ENCODE results near the gene RDH12.
"Not testable (repeated sequence)": the region's sequence is repeated elsewhere in the genome, so short reads cannot be mapped to it uniquely, and the experiment has no call there.

RDH12 gene

GRCh38 chr14:67704484-67705089, 2.9 kb downstream of the RDH12 start:
- peak in 15 of 51 donors; percentile 5 to 86 (median 19) for DNase-seq

GRCh38 chr14:67705211-67705610, 3.5 kb downstream of the RDH12 start:
- DNase-seq: no peak

GRCh38 chr14:67709346-67709745, 7.7 kb downstream of the RDH12 start:
- not testable (repeated sequence) for DNase-seq

GRCh38 chr14:67709796-67710195, 8.1 kb downstream of the RDH12 start:
- not testable (repeated sequence) for DNase-seq

- DNase-seq: no peak
Observed at GRCh38 chr14:67710209-67710608, 8.5 kb downstream of the RDH12 start.

- DNase-seq: no peak
Observed at GRCh38 chr14:67717048-67717447, 15.4 kb downstream of the RDH12 start.

GRCh38 chr14:67718265-67718664, 16.6 kb downstream of the RDH12 start:
- no peak for DNase-seq

- not testable (repeated sequence) for DNase-seq
Observed at GRCh38 chr14:67719385-67719784, 17.7 kb downstream of the RDH12 start.

- no peak for DNase-seq
Observed at GRCh38 chr14:67719866-67720265, 18.2 kb downstream of the RDH12 start.

GRCh38 chr14:67721875-67722274, 20.2 kb downstream of the RDH12 start:
- no peak for DNase-seq

GRCh38 chr14:67722293-67722692, 20.6 kb downstream of the RDH12 start:
- peak in 32 of 51 donors; percentile 3 to 69 (median 29) for DNase-seq

GRCh38 chr14:67725171-67725570, 23.5 kb downstream of the RDH12 start:
- no peak for DNase-seq

- DNase-seq: no peak
Observed at GRCh38 chr14:67727361-67727760, 25.7 kb downstream of the RDH12 start.

- DNase-seq: no peak
Observed at GRCh38 chr14:67728258-67728657, 26.6 kb downstream of the RDH12 start.

GRCh38 chr14:67729072-67729885, 27.6 kb downstream of the RDH12 start:
- peak in 1 of 51 donors; percentile 1 for DNase-seq

GRCh38 chr14:67733616-67734015, 31.9 kb downstream of the RDH12 start:
- DNase-seq: no peak

- DNase-seq: no peak
Observed at GRCh38 chr14:67734675-67735074, 33.0 kb downstream of the RDH12 start.

GRCh38 chr14:67735336-67736147, 33.9 kb downstream of the RDH12 start:
- no peak for DNase-seq

GRCh38 chr14:67736771-67737170, 35.1 kb downstream of the RDH12 start:
- no peak for DNase-seq

- DNase-seq: peak in 1 of 51 donors; percentile 19
Observed at GRCh38 chr14:67738740-67739504, 37.2 kb downstream of the RDH12 start.

GRCh38 chr14:67744046-67744445, 42.4 kb downstream of the RDH12 start:
- DNase-seq: no peak

All from hypothalamus (tissue), 51 donors.